GM13976 (cell line): ENCODE results near the gene KIAA0513.

Source experiments
- DNase-seq: peaks from one replicate; pipeline ENCODE4 v3.0.0; 2012; ENCODE audit warnings: low spot score
- in situ Hi-C: fragments of 300-500 bp; cut with MboI; formaldehyde crosslinking; loops from one replicate; pipeline ENCODE4 v1.12.0; 2022; ENCODE audit warnings: low sequenced_read_pairs, mixed read lengths, inconsistent platforms; ENCODE audit not compliant: unreplicated experiment
- TF ChIP-seq, protein P1 (sequence below): IDR thresholded peaks from 2 replicates; pipeline ENCODE4 v1.5.1; 2012; ENCODE audit warnings: borderline replicate concordance, mild to moderate bottlenecking; ENCODE audit not compliant: insufficient read depth; ENCODE audit errors: extremely low read depth, missing control alignments, control extremely low read depth

The KIAA0513 gene

DNA sequence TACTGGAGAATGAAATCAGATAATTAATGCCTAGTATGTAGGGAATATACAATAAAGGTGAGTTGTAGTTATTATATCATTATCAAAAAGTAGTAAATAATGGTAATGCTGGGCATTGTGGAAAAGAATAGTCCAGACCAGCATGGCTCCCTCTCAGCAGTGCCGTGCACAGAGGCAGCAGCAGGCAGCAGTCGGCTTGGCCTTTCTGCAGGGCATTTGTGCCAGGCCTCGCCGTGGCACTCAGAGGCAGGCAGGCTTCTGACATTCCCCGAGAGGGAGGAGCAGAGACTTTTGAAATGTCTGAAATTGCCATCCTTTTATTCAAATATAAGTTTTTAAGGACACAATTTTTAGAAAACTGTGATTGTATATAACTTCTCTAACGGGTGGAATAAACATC, 15.0 kb downstream of the KIAA0513 start:
- no peak for DNase-seq
- TF ChIP-seq, protein P1, sequence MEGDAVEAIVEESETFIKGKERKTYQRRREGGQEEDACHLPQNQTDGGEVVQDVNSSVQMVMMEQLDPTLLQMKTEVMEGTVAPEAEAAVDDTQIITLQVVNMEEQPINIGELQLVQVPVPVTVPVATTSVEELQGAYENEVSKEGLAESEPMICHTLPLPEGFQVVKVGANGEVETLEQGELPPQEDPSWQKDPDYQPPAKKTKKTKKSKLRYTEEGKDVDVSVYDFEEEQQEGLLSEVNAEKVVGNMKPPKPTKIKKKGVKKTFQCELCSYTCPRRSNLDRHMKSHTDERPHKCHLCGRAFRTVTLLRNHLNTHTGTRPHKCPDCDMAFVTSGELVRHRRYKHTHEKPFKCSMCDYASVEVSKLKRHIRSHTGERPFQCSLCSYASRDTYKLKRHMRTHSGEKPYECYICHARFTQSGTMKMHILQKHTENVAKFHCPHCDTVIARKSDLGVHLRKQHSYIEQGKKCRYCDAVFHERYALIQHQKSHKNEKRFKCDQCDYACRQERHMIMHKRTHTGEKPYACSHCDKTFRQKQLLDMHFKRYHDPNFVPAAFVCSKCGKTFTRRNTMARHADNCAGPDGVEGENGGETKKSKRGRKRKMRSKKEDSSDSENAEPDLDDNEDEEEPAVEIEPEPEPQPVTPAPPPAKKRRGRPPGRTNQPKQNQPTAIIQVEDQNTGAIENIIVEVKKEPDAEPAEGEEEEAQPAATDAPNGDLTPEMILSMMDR: no peak
- in situ Hi-C loops: no loop called here

DNA sequence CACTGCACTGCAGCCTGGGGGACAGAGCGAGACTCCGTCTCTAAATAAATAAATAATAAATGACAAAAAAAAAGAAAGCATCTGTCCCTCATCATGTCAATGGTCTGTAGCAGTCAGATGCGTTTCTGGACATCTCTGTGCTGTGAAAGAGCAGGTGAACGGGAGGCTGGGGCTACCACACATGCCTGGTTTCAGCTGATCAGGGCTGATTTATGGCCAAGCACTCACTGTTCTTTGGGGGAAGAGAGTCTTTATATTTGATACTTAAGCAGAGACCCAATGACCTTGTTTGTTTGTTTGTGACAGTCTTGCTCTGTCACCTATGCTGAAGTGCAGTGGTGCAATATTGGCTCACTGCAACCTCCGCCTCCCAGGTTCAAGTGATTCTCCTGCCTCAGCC, 17.5 kb downstream of the KIAA0513 start:
- DNase-seq: no peak
- TF ChIP-seq, protein P1: no peak
- in situ Hi-C loops: no loop called here

DNA sequence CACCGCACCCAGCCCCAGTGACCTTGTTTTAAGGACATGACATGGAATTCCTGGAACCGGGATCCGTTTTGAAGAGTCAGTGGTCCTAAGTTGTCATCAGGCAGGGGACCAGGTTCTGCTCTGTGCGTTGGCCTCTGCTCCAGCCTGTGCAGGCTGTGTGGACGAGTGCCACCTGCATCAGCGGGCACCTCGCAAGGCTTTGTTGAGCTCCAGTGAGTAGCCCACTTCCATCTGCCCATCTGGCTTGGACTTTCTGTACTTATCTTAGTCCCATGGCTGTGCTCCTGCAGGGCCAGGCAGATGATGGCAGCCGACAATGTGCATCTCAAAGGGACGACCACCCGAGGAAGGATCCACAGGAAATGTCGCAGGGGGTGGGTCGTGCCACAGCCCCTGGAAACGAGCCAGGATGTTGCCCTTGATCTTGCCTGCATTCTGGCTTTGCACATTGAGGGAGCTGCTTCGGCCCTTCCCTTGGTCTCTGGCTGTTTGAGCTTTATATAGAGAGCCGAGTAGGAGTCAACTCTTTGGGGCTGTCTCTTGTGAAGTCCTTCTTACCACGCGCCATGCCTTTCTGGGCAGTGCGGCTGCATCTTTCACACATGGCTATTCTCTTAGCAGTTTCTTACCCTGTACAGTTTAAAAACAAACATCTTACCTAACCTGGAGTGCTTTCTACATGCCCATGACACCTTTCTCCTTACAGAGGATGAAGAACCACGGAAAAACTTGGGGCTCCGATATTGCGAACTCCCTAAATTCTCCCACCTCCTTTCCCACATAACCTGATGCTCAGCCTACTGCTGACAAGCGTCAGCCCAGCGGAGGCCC, 18.3 kb downstream of the KIAA0513 start:
- TF ChIP-seq, protein P1: no peak
- no peak for DNase-seq
- in situ Hi-C loops: no loop called here

DNA sequence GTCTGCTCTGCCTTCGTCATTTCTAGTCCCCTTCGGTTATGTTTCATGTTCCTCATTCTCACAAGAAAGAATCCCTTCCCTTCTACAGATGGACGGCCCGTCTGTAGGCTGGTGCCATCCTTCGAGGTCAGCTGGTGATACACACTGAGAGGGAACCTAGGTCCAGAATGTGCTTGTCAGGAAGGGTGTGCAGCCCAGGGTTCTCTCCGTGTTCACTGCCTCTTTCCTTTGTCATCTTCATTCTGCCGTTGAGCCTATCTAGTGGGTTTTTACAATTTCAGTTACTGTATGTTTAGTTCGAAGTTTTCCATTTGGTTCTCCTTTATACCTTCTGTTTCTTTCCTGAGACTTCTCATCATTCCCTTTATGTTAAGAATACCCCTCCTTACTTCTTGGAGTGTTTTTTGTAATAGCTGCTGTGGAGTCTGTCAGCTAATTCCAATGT, 18.9 kb downstream of the KIAA0513 start:
- in situ Hi-C loops: no loop called here
- TF ChIP-seq, protein P1: no peak
- DNase-seq: no peak

DNA sequence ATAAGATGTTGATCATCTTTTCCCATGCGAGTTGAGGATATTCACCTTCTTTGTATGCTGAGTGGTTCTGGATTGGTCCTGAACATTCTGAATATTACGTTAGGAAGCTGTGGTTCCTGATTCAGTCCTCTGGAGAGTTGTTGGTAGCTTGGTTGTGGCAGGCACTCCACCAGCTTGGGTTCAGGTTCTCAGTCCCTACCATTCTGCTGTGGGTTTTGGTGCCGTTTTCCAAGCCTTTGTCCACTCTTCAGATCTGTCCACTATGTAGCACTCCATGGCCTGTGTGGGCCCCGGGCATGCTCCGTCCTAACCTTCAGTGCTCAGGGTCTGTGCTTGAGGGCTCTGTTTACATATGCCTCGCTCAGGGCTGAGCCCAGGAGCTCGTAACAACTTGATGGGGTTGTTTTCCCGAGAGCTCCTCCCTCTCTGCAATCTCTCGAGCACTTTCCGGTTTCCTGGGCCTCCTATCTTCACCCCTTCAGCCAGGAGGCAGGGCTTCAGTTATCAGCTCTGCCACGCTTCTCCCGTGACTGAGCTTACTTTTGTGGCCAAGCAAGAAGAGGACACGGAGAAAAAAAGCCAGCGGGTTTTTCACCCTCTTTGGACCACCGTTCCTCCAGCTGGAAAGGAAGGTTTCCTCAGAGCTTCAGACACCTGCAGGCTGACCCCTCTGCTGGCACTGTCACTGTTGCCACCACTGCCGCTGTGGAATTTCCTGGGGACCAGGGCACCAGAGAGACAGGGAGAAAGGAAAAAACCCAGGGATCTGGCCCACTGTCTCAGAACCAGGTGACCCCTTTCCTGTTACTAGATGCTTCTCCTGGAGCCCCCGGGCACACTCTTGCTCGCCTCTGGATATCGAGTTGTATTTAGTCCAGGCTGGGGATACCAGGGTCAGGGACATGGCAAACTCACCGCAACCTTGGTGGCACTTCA, 19.6 kb downstream of the KIAA0513 start:
- DNase-seq: no peak
- in situ Hi-C loops: no loop called here

More for the DNA sequence above, 19.6 kb downstream of the KIAA0513 start:
- TF ChIP-seq, protein P1: no peak
